Activated naive CD8-positive, alpha-beta T cell treated with anti-CD3 and anti-CD28 coated beads for 36 hours (primary cell): ENCODE measurements around the gene CLCN7. TPM values are rescaled to one million over a fixed set of nuclear protein-coding genes. Genes with fewer than 3 reads are reported as not detected.

Source experiments
- DNase-seq: peaks from one replicate; pipeline ENCODE4 v3.0.0; 2021
- H3K27ac Mint-ChIP-seq: one replicate; pipeline ENCODE4 v1.8.0; 2022; ENCODE audit warnings: mild to moderate bottlenecking, moderate library complexity, mixed read lengths
- H3K27me3 Mint-ChIP-seq: one replicate; pipeline ENCODE4 v1.8.0; 2022; ENCODE audit warnings: mild to moderate bottlenecking, mixed read lengths
- H3K36me3 Mint-ChIP-seq: one replicate; pipeline ENCODE4 v1.8.0; 2021; ENCODE audit warnings: mild to moderate bottlenecking, mixed read lengths
- H3K4me1 Mint-ChIP-seq: one replicate; pipeline ENCODE4 v1.8.0; 2021; ENCODE audit warnings: mixed read lengths
- H3K4me3 Mint-ChIP-seq: one replicate; pipeline ENCODE4 v1.8.0; 2022; ENCODE audit warnings: mild to moderate bottlenecking, moderate library complexity, mixed read lengths
- H3K9me3 Mint-ChIP-seq: one replicate; pipeline ENCODE4 v1.8.0; 2022; ENCODE audit warnings: mixed read lengths
- total RNA-seq, 2 experiments: library from RNA; stranded (reverse); gene quantifications; one replicate each; pipeline ENCODE4 v1.2.3, GENCODE V29; 2021

Gene CLCN7
- 10 to 100 TPM; 45.0 to 48.8 TPM for total RNA-seq

GRCh38 chr16:1474796-1475551, at the start of gene CLCN7:
Gene CLCN7, minus strand, starts transcription at chr16:1475028. Its CDS starts 54 bp downstream, at chr16:1474974.
- peaks cover 29% of the 10 kb centered on the region for H3K4me1 Mint-ChIP-seq

GRCh38 chr16:1524366-1524765, 49.5 kb upstream of the CLCN7 start:
- Mint-ChIP-seq H3K4me3 (no peak overlapping the region), H3K4me1 (peaks cover 14% of the 10 kb centered on the region), H3K9me3 (no peaks in the 10 kb centered on the region), H3K27ac (no peak overlapping the region), H3K27me3 (no peaks in the 10 kb centered on the region), H3K36me3 (no peaks in the 10 kb centered on the region)
- no peak for DNase-seq

More at GRCh38 chr16:1474796-1475551, at the start of gene CLCN7:
- peak within 1 kb of the TSS; percentile 90 for H3K27ac Mint-ChIP-seq
- peak; percentile 94 for DNase-seq
- no peaks in the 10 kb centered on the region for H3K27me3 Mint-ChIP-seq
- H3K9me3 Mint-ChIP-seq, result no peaks in the 10 kb centered on the region
- peak within 1 kb of the TSS; percentile 88 for H3K4me3 Mint-ChIP-seq
- no peaks in the 10 kb centered on the region for H3K36me3 Mint-ChIP-seq

- no peak for DNase-seq
- Mint-ChIP-seq H3K4me3 (no peak overlapping the region), H3K4me1 (peaks cover 14% of the 10 kb centered on the region), H3K9me3 (no peaks in the 10 kb centered on the region), H3K27me3 (no peaks in the 10 kb centered on the region), H3K27ac (no peak overlapping the region), H3K36me3 (no peaks in the 10 kb centered on the region)
These were observed 48.9 kb upstream of the CLCN7 start for GRCh38 chr16:1523581-1524245.

GRCh38 chr16:1520461-1520860, 45.6 kb upstream of the CLCN7 start:
- H3K4me3 Mint-ChIP-seq, result no peak overlapping the region
- no peak overlapping the region for H3K27ac Mint-ChIP-seq
- no peaks in the 10 kb centered on the region for H3K27me3 Mint-ChIP-seq
- no peak for DNase-seq
- H3K36me3 Mint-ChIP-seq, result no peaks in the 10 kb centered on the region
- H3K9me3 Mint-ChIP-seq, result no peaks in the 10 kb centered on the region
- peaks cover 1% of the 10 kb centered on the region for H3K4me1 Mint-ChIP-seq

- H3K27ac Mint-ChIP-seq, result no peak overlapping the region
- H3K27me3 Mint-ChIP-seq, result no peaks in the 10 kb centered on the region
These were observed 45.0 kb upstream of the CLCN7 start for GRCh38 chr16:1519831-1520230.

DNA sequence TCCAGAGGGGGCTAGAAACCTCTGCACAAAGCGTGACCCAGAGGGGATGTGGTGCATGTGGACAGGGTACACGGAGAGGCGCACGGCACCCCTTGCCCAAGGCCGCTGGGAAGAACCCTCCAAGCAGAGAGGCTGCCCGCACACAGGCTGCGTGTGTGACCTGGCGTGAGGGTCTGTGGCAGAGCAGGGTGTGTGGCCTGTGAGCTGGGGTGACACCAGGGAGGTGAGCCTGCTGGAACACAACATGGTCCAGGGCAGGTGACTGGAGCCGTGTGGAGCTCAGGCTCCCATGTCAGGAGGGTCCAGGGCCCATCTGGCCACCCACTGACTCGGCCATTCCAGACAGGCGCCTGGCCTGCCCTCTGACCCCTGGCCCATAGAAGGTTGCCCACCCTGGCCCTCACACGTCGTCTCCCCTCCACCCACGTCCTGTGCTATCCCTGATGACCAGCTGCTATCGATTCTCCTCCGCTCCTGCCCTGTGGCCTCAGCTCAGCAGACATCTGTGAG, 43.9 kb upstream of the CLCN7 start:
- no peak for DNase-seq

More at GRCh38 chr16:1519831-1520230, 45.0 kb upstream of the CLCN7 start:
- H3K9me3 Mint-ChIP-seq, result no peaks in the 10 kb centered on the region
- no peaks in the 10 kb centered on the region for H3K36me3 Mint-ChIP-seq
- no peak for DNase-seq
- H3K4me3 Mint-ChIP-seq, result no peak overlapping the region
- H3K4me1 Mint-ChIP-seq, result no peaks in the 10 kb centered on the region

GRCh38 chr16:1514507-1514906, 39.7 kb upstream of the CLCN7 start:
- DNase-seq, result no peak
- H3K4me1 Mint-ChIP-seq, result no peaks in the 10 kb centered on the region
- H3K4me3 Mint-ChIP-seq, result no peak overlapping the region
- H3K27ac Mint-ChIP-seq, result no peak overlapping the region
- no peaks in the 10 kb centered on the region for H3K9me3 Mint-ChIP-seq
- H3K27me3 Mint-ChIP-seq, result no peaks in the 10 kb centered on the region
- peaks cover 22% of the 10 kb centered on the region for H3K36me3 Mint-ChIP-seq

More for the DNA sequence above, 43.9 kb upstream of the CLCN7 start:
- Mint-ChIP-seq H3K9me3 (no peaks in the 10 kb centered on the region), H3K4me3 (no peak overlapping the region), H3K27ac (no peak overlapping the region), H3K36me3 (peaks cover 4% of the 10 kb centered on the region), H3K4me1 (no peaks in the 10 kb centered on the region), H3K27me3 (no peaks in the 10 kb centered on the region)

- H3K9me3 Mint-ChIP-seq, result no peaks in the 10 kb centered on the region
- no peak overlapping the region for H3K27ac Mint-ChIP-seq
- DNase-seq, result no peak
These were observed 37.9 kb upstream of the CLCN7 start for GRCh38 chr16:1512774-1513173.

DNA sequence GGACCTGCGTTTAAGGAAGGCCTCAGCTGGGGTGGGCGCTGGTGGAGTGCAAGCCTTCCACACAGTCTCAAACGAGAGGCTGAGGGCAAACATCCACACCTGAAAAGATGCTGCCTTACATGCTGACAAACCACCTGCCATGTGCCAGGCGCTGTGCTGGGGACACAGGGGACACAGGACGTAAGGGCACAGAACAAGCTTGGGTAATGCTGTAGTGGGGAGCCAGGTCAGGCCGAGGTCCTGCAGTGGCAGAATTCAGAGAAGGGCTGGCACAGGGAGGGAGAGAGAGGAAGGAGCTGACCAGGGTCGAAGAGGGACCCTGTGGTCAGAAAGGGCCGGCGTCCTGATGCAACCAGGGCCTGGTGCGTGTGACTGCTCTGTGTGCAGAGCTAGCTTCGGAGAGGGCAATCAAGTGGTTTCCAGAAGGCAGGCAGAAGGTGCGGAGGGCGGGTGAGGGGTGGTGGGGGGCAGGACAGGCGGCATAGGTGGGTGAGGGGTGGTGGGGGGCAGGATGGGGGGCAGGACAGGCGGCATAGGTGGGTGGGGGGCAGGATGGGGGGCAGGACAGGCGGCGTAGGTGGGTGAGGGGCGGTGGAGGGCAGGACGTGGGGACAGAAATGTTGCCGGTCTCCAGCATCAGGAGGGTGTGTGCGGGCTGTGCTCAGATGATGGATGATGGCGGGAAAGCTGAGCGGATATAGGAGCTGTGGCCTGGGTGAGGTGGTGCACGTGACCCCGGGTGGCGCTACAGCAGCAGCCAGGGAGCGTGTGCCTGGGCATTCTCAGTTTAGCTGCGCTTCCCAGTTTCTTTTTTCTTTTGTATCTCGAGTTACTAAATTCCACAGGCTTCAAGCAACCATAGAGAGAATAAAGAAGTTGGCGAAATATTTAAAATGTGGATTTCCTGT, 37.1 kb upstream of the CLCN7 start:
- DNase-seq, result no peak
- peaks cover 22% of the 10 kb centered on the region for H3K36me3 Mint-ChIP-seq
- no peak overlapping the region for H3K4me3 Mint-ChIP-seq
- H3K9me3 Mint-ChIP-seq, result no peaks in the 10 kb centered on the region
- no peak overlapping the region for H3K27ac Mint-ChIP-seq
- no peaks in the 10 kb centered on the region for H3K4me1 Mint-ChIP-seq
- no peaks in the 10 kb centered on the region for H3K27me3 Mint-ChIP-seq

More at GRCh38 chr16:1512774-1513173, 37.9 kb upstream of the CLCN7 start:
- H3K36me3 Mint-ChIP-seq, result peaks cover 22% of the 10 kb centered on the region
- H3K4me3 Mint-ChIP-seq, result no peak overlapping the region
- H3K27me3 Mint-ChIP-seq, result no peaks in the 10 kb centered on the region
- H3K4me1 Mint-ChIP-seq, result no peaks in the 10 kb centered on the region

GRCh38 chr16:1510941-1511351, 36.1 kb upstream of the CLCN7 start:
- peaks cover 23% of the 10 kb centered on the region for H3K36me3 Mint-ChIP-seq
- H3K9me3 Mint-ChIP-seq, result no peaks in the 10 kb centered on the region
- no peak for DNase-seq
- no peak overlapping the region for H3K27ac Mint-ChIP-seq
- no peak overlapping the region for H3K4me3 Mint-ChIP-seq
- H3K27me3 Mint-ChIP-seq, result no peaks in the 10 kb centered on the region
- no peaks in the 10 kb centered on the region for H3K4me1 Mint-ChIP-seq

- Mint-ChIP-seq H3K4me3 (no peak overlapping the region), H3K4me1 (no peaks in the 10 kb centered on the region), H3K27ac (no peak overlapping the region), H3K9me3 (no peaks in the 10 kb centered on the region), H3K36me3 (peaks cover 23% of the 10 kb centered on the region), H3K27me3 (no peaks in the 10 kb centered on the region)
- no peak for DNase-seq
These were observed 35.4 kb upstream of the CLCN7 start for GRCh38 chr16:1510272-1510671.

DNA sequence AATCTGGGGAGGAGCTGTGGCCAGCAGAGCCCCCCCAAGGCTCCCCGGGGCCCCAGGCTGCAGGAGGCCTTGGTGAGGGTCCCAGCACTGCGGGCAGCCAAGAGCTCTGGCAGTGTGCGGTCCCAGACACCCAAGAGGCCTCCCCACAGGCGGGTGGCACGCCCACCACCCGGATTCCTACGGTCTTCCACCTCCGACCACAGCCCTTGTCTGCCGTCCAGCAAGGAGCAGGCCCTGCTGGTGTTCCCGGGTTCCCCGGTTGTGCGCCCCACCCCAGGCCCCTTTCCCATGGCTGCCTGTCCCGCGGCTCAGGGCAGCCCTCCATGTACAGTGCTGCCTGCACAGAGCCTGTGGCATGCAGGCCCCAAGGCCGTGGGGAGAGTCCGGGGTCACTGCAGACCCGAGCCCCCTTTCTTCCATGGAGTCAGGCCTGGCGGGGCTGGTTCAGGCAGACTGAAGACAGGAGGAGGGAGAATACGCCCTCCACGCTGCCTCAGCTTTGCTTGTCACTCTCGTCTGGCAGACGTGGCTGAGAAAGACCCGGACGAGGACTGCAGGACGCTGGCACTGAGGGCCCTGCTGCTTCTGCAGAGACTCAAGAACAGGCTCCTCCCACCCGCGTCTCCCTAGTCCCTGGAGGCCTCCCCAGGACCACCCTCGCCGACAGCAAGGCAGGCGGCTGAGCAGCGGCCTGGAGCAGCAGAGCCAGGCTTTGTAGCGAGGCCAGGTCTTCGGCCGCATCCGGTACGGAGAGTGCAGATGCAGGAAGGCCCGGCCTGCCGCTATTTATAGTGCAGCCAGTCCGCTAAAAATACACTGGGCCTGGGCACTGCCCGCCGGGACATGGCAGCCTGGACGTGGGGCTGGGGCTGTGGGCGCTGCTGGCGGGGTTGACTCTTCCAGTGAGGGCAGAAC, 34.7 kb upstream of the CLCN7 start:
- Mint-ChIP-seq H3K4me1 (no peaks in the 10 kb centered on the region), H3K9me3 (no peaks in the 10 kb centered on the region), H3K4me3 (no peak overlapping the region), H3K27me3 (no peaks in the 10 kb centered on the region), H3K36me3 (peaks cover 23% of the 10 kb centered on the region), H3K27ac (no peak overlapping the region)
- no peak for DNase-seq

DNA sequence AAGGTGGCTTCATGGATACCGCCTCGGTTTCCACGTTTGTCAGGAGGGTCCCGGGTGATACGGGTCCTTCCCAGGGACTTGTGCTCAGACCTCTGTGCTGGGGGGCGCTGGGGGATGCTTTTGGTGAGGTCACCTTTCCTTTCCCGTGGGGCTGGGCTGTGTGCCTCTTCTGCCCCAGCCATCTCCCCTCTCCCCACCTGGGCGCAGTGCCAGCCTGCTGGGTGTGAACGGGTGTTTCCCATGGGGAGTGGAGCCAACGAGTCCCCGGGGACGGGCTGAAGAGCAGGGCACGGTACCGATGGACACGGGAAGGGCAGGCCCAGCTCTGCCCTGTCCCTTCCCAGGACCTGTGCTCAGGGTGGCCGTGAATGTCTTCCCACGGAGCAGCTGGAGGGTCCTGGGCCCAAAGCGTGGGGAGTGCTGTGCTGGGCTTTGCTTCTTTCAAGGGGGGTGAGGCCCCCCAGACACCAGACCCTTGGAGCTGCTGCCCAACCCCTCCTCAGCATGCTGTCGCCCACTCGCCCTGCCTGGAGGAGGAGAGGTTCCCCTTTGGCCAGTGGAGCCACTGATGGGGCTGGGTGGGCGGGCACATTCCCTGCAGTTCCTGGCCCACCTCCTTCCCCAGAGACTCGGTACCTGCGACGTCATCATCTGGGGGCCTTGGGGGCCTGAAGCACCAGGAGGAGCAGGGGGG, 33.8 kb upstream of the CLCN7 start:
- H3K4me1 Mint-ChIP-seq, result no peaks in the 10 kb centered on the region
- peaks cover 20% of the 10 kb centered on the region for H3K36me3 Mint-ChIP-seq
- H3K27ac Mint-ChIP-seq, result no peak overlapping the region
- no peak overlapping the region for H3K4me3 Mint-ChIP-seq
- no peaks in the 10 kb centered on the region for H3K9me3 Mint-ChIP-seq
- H3K27me3 Mint-ChIP-seq, result no peaks in the 10 kb centered on the region
- DNase-seq, result no peak
